Calu3 (cell line): Measurements from ENCODE around the gene SLC5A1. TPM values are rescaled to one million over a fixed set of nuclear protein-coding genes. Genes with fewer than 3 reads are reported as not detected.
A peak's percentile ranks its signal among the peaks of the same experiment; 100 is the strongest.

Experiments used
- BruUV-seq: library from RNA; stranded (reverse); fragments of 400-500 nt; replicated peaks from 2 replicates; lab custom pipeline; 2021; lab: Mats Ljungman, UMichigan
- CTCF ChIA-PET: fragments of 300-600 bp; sonication (Branson Sonifier 250); formaldehyde crosslinking; loops from one replicate; lab custom pipeline; 2022; ENCODE audit warnings: antibody characterized with exemption; lab: Charles Lee
- DNase-seq: peaks from one replicate; pipeline ENCODE4 v3.0.0; 2022
- H3K27ac Mint-ChIP-seq: one replicate; pipeline ENCODE4 v1.8.0; 2022; ENCODE audit warnings: mixed read lengths; ENCODE audit not compliant: unreplicated experiment
- H3K27me3 Mint-ChIP-seq: one replicate; pipeline ENCODE4 v1.8.0; 2022; ENCODE audit warnings: mixed read lengths; ENCODE audit not compliant: unreplicated experiment
- H3K36me3 Mint-ChIP-seq: one replicate; pipeline ENCODE4 v1.8.0; 2022; ENCODE audit warnings: mild to moderate bottlenecking, moderate library complexity, mixed read lengths; ENCODE audit not compliant: insufficient read depth, unreplicated experiment
- H3K4me1 Mint-ChIP-seq: one replicate; pipeline ENCODE4 v1.8.0; 2022; ENCODE audit warnings: mild to moderate bottlenecking, low read depth, mixed read lengths; ENCODE audit not compliant: unreplicated experiment
- H3K4me3 Mint-ChIP-seq: one replicate; pipeline ENCODE4 v1.8.0; 2022; ENCODE audit warnings: mild to moderate bottlenecking, low read depth, moderate library complexity, mixed read lengths; ENCODE audit not compliant: unreplicated experiment
- H3K9me3 Mint-ChIP-seq: one replicate; pipeline ENCODE4 v1.8.0; 2022; ENCODE audit warnings: low read depth, mixed read lengths; ENCODE audit not compliant: unreplicated experiment
- intact Hi-C: fragments of 100-400 bp; cut with micrococcal nuclease; formaldehyde crosslinking; loops from one replicate; pipeline ENCODE4 v1.10.0; 2022; ENCODE audit not compliant: unreplicated experiment
- total RNA-seq: library from RNA; stranded (reverse); gene quantifications from 2 replicates; pipeline ENCODE4 v1.2.3, GENCODE V29; 2022
- TF ChIP-seq, protein P1 (sequence below): fragments of 200-600 bp; IDR thresholded peaks from one replicate; pipeline ENCODE4 v1.8.0; 2022; ENCODE audit warnings: antibody characterized with exemption; ENCODE audit not compliant: unreplicated experiment

The SLC5A1 gene
- total RNA-seq, 1 experiment from 2014 or later, result 8.6 TPM

DNA sequence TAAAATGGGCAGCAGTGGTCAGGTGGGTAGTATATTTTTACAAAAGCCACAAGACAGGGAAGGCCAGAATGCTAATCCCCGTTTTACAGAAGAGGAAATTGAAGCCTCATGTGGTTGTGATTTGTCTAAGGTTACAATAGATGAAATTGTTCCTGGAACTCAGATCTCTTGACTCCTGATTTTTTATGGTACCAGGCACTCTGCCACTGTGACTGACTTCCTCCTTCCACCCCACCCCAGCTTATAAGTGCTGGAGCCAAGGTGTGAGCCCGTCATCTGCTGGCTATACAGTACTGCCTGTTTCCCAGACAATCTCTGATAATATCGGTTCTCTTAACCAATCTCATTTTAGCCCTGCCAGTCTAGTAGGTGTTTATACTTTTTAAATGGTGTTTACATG lies 1.9 kb downstream of the SLC5A1 start:
- Mint-ChIP-seq H3K27me3 (no peaks in the 10 kb centered on the region), H3K4me3 (no peak overlapping the region), H3K36me3 (peaks cover 12% of the 10 kb centered on the region), H3K27ac (no peak overlapping the region), H3K9me3 (no peaks in the 10 kb centered on the region), H3K4me1 (peaks cover 27% of the 10 kb centered on the region)
- TSS peak; percentile 25 for BruUV-seq
- peak; percentile 40 for DNase-seq
- TF ChIP-seq, protein P1, sequence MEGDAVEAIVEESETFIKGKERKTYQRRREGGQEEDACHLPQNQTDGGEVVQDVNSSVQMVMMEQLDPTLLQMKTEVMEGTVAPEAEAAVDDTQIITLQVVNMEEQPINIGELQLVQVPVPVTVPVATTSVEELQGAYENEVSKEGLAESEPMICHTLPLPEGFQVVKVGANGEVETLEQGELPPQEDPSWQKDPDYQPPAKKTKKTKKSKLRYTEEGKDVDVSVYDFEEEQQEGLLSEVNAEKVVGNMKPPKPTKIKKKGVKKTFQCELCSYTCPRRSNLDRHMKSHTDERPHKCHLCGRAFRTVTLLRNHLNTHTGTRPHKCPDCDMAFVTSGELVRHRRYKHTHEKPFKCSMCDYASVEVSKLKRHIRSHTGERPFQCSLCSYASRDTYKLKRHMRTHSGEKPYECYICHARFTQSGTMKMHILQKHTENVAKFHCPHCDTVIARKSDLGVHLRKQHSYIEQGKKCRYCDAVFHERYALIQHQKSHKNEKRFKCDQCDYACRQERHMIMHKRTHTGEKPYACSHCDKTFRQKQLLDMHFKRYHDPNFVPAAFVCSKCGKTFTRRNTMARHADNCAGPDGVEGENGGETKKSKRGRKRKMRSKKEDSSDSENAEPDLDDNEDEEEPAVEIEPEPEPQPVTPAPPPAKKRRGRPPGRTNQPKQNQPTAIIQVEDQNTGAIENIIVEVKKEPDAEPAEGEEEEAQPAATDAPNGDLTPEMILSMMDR, result no peak
- CTCF ChIA-PET, result interaction anchor here (0.7 to 1.0 kb wide), 2 partner anchors 10 to 74 kb away, joined by 3 to 5 read pairs; no protein-coding TSS in a partner anchor
- intact Hi-C loops, result loop anchor here (2.0 kb wide), 1 partner anchor 34 kb away; no protein-coding TSS in a partner anchor

DNA sequence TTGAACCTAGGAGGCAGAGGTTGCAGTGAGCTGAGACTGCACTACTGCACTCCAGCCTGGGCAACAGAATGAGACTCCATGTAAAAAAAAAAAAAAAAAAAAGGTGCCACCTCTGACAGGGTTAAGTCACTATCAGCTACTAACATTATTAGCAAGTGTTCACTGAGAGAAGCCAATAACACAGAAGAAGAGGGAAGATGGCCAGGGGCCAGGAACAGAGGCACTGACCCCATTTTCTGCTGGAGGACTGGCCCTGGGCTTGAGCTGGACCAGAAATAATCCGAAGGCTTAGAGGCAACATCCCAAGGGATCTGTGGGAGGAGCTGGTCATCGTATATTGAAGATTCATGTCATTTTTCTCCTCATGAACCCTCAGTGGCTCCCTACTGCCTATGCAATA lies 5.0 kb downstream of the SLC5A1 start:
- intact Hi-C loops, result no loop called here
- DNase-seq, result no peak
- CTCF ChIA-PET, result no interaction called here
- Mint-ChIP-seq H3K4me1 (peaks cover 52% of the 10 kb centered on the region), H3K9me3 (no peaks in the 10 kb centered on the region), H3K27me3 (no peaks in the 10 kb centered on the region), H3K4me3 (no peak overlapping the region), H3K36me3 (peaks cover 14% of the 10 kb centered on the region), H3K27ac (peak overlapping the region; percentile 4)
- TF ChIP-seq, protein P1, result no peak
- no TSS peak for BruUV-seq

DNA sequence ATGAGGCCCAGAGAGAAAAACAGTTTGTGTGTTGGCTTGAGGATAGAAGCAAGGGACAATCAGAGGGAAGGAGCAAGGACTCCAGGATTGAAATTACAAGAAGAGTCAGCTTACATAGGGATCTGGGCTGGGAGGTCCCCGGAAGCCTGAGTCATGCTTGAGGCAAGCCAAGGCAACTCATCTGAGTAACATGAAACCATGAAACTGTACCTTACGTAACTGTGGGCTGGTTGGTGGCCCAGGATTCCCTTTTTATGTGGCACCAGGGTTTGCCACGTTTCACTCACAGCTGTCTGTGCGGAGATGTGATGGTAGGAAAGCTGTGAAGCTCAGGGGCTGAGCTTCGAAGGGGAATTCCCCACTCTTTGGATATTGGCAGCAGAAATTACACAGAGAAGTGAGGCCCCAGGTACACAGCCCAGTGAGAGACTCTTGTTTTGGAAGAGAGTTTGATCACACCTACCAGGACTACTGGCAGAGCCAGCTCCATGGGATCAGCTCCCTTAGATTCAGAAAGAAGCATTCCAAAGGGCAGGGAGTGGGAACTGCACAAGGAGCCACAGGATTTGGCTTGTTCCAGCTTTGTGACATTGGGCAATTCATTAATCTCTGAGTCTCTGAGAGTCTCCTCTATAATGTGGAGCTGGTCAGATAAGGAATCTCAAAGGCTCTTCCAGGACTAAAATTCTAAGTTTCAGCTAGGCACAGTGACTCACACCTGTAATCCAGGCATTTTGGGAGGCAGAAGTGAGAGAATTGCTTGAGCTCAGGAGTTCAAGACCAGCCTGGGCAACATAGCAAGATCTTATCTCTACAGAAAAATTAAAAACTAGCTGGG lies 7.8 kb downstream of the SLC5A1 start:
- Mint-ChIP-seq H3K27ac (peak overlapping the region; percentile 90), H3K4me3 (no peak overlapping the region), H3K4me1 (peaks cover 33% of the 10 kb centered on the region), H3K36me3 (peaks cover 5% of the 10 kb centered on the region), H3K9me3 (no peaks in the 10 kb centered on the region), H3K27me3 (no peaks in the 10 kb centered on the region)
- DNase-seq, result peak; percentile 79
- intact Hi-C loops, result no loop called here
- CTCF ChIA-PET, result interaction anchor here (0.8 to 1.9 kb wide), 5 partner anchors 10 to 81 kb away, joined by 3 to 6 read pairs (median 4); no protein-coding TSS in a partner anchor
- TSS peak; percentile 17 for BruUV-seq
- TF ChIP-seq, protein P1, result no peak

DNA sequence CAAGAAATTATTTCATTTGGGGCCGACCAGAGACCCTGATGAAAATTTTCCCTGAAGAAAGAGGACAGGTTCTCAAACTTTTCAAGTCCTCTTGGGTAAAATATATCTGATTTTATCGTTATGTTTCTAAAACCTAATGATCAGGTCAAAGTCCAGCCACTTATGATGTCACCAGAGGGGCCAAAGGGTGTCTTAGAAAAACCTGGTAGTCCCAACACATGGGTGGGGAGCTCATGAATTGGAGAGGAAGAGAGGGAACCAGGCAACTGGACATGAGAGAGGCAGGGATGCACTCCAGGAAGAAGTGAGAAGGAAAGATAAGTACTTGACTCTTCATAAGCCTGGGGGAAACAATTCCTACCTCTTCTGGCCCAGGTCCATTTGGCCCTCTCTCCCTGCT lies 9.2 kb downstream of the SLC5A1 start:
- Mint-ChIP-seq H3K4me3 (no peak overlapping the region), H3K9me3 (no peaks in the 10 kb centered on the region), H3K36me3 (peaks cover 5% of the 10 kb centered on the region), H3K27ac (peak overlapping the region; percentile 90), H3K27me3 (no peaks in the 10 kb centered on the region), H3K4me1 (peaks cover 33% of the 10 kb centered on the region)
- intact Hi-C loops, result no loop called here
- CTCF ChIA-PET, result interaction anchor here (1.9 kb wide), 1 partner anchor 82 kb away, joined by 5 read pairs; no protein-coding TSS in a partner anchor
- no TSS peak for BruUV-seq
- TF ChIP-seq, protein P1, result no peak
- DNase-seq, result no peak
